Liver (tissue), 9 donors: Measurements from ENCODE around the gene DISP3. TPM values are rescaled to one million over a fixed set of nuclear protein-coding genes. Genes with fewer than 3 reads are reported as not detected.

ENCODE experiments used
- DNase-seq: peaks from one replicate; pipeline ENCODE4 v3.0.0-alpha.2; 2017; ENCODE audit warnings: low spot score
- H3K27ac ChIP-seq, 2 donors: one replicate each; pipeline ENCODE4 v1.7.0; 2013; ENCODE audit warnings: inconsistent platforms in 2 of 2, low read length in 2 of 2, control low read depth in 1 of 2, low read depth in 1 of 2, mild to moderate bottlenecking in 1 of 2
- H3K27me3 ChIP-seq, 4 donors: one replicate each; pipeline versions ENCODE4 v1.6.1 to v1.7.0; 2013; ENCODE audit warnings: low read length in 3 of 4, inconsistent platforms in 1 of 4, mild to moderate bottlenecking in 1 of 4, moderate library complexity in 1 of 4; ENCODE audit not compliant: control insufficient read depth in 4 of 4, insufficient read depth in 4 of 4
- H3K36me3 ChIP-seq, 4 donors: one replicate each; pipeline versions ENCODE4 v1.6.1 to v1.7.0; 2013; ENCODE audit warnings: low read length in 3 of 4, mild to moderate bottlenecking in 3 of 4, low read depth in 1 of 4, moderate library complexity in 1 of 4; ENCODE audit not compliant: control insufficient read depth in 4 of 4, insufficient read depth in 3 of 4
- H3K4me1 ChIP-seq, 4 donors: one replicate each; pipeline versions ENCODE4 v1.6.1 to v1.7.0; 2013; ENCODE audit warnings: low read length in 3 of 4, mild to moderate bottlenecking in 3 of 4, moderate library complexity in 1 of 4; ENCODE audit not compliant: control insufficient read depth in 4 of 4, insufficient read depth in 4 of 4
- H3K4me3 ChIP-seq, 3 donors: one replicate each; pipeline versions ENCODE4 v1.6.1 to v1.7.0; 2013; ENCODE audit warnings: low read length in 3 of 3, control low read depth in 1 of 3, low read depth in 1 of 3, mild to moderate bottlenecking in 1 of 3
- H3K9ac ChIP-seq, 2 donors: one replicate each; pipeline ENCODE4 v1.7.0; 2013; ENCODE audit warnings: low read length in 2 of 2, mild to moderate bottlenecking in 2 of 2, moderate library complexity in 2 of 2, control low read depth in 1 of 2, low read depth in 1 of 2
- H3K9me3 ChIP-seq, 4 donors: one replicate each; pipeline versions ENCODE4 v1.6.1 to v1.7.0; 2013; ENCODE audit warnings: low read length in 3 of 4; ENCODE audit not compliant: control insufficient read depth in 4 of 4
- ATF3 ChIP-seq: IDR thresholded peaks from 2 replicates; pipeline ENCODE4 v1.6.1; 2016; ENCODE audit warnings: antibody characterized with exemption
- CTCF ChIP-seq: fragments of 150-350 bp; IDR thresholded peaks from 2 replicates; pipeline ENCODE4 v1.5.1; 2017; ENCODE audit warnings: improper control_type of control experiment, low read depth, low read length; ENCODE audit not compliant: missing input control
- EGR1 ChIP-seq, 2 donors: IDR thresholded peaks; 2 replicates each; pipeline ENCODE4 v1.6.1; 2016 to 2018; ENCODE audit warnings: antibody characterized with exemption in 2 of 2, low read depth in 2 of 2
- FOXA1 ChIP-seq: IDR thresholded peaks from 2 replicates; pipeline ENCODE4 v1.6.1; 2016; ENCODE audit warnings: antibody characterized with exemption
- HNF4A ChIP-seq, 2 donors: conservative IDR thresholded peaks; 2 replicates each; pipeline ENCODE4 v1.6.1; 2016; ENCODE audit warnings: antibody characterized with exemption in 2 of 2, mild to moderate bottlenecking in 2 of 2
- HNF4G ChIP-seq: IDR thresholded peaks from 2 replicates; pipeline ENCODE4 v1.6.1; 2016; ENCODE audit warnings: antibody characterized with exemption
- JUND ChIP-seq, 2 donors: IDR thresholded peaks; 2 replicates each; pipeline ENCODE4 v1.6.1; 2016; ENCODE audit warnings: antibody characterized with exemption in 2 of 2
- MAX ChIP-seq: IDR thresholded peaks from 2 replicates; pipeline ENCODE4 v1.6.1; 2016; ENCODE audit warnings: antibody characterized with exemption
- RAD21 ChIP-seq, 2 donors: IDR thresholded peaks; 2 replicates each; pipeline ENCODE4 v1.6.1; 2016; ENCODE audit warnings: antibody characterized with exemption in 2 of 2, mild to moderate bottlenecking in 2 of 2
- REST ChIP-seq: IDR thresholded peaks from 2 replicates; pipeline ENCODE4 v1.6.1; 2016; ENCODE audit warnings: antibody characterized with exemption, mild to moderate bottlenecking
- RXRA ChIP-seq, 2 donors: IDR thresholded peaks; 2 replicates each; pipeline ENCODE4 v1.6.1; 2017 to 2018; ENCODE audit warnings: antibody characterized with exemption in 2 of 2, mild to moderate bottlenecking in 1 of 2
- SP1 ChIP-seq: IDR thresholded peaks from 2 replicates; pipeline ENCODE4 v1.6.1; 2018; ENCODE audit warnings: antibody characterized with exemption, mild to moderate bottlenecking
- TAF1 ChIP-seq: conservative IDR thresholded peaks from 2 replicates; pipeline ENCODE4 v1.6.1; 2016; ENCODE audit warnings: antibody characterized with exemption, mild to moderate bottlenecking
- YY1 ChIP-seq: IDR thresholded peaks from 2 replicates; pipeline ENCODE4 v1.6.1; 2016; ENCODE audit warnings: antibody characterized with exemption, mild to moderate bottlenecking
- ZBTB33 ChIP-seq: IDR thresholded peaks from 2 replicates; pipeline ENCODE4 v1.6.1; 2016; ENCODE audit warnings: antibody characterized with exemption
- WGBS: extraction: QIAGEN DNeasy Blood & Tissue Kit; methylation state at CpG from one replicate; pipeline ENCODE4 v1.1.7; 2013; 5-methylcytosine and 5-hydroxymethylcytosine counted together
- polyA plus RNA-seq, 2 donors: library from polyadenylated mRNA; stranded (reverse) in 1 of 2; unstranded in 1 of 2; fragments of 200-250 nt in 1 of 2; fragments of >200 nt in 1 of 2; fragmentation: Nextera tagmentation in 1 of 2; extraction: Ambion mirVana in 1 of 2; gene quantifications; one replicate each; pipeline versions ENCODE4 v1.2.1 to v1.2.3, GENCODE V29; 2013 to 2015
- total RNA-seq, 2 donors: library from RNA; depleted of rRNA; stranded (reverse); fragments of >200 nt; gene quantifications; one replicate each; pipeline ENCODE4 v1.2.3, GENCODE V29; 2014
- donor health status: healthy.
- donor health status: healthy.
- donor health status: healthy.
- donor health status: healthy.
- donor health status: healthy.

The DISP3 gene
- total and polyA plus RNA-seq, 4 donors, result 0.02 to 0.08 TPM; not detected in 2

DNA sequence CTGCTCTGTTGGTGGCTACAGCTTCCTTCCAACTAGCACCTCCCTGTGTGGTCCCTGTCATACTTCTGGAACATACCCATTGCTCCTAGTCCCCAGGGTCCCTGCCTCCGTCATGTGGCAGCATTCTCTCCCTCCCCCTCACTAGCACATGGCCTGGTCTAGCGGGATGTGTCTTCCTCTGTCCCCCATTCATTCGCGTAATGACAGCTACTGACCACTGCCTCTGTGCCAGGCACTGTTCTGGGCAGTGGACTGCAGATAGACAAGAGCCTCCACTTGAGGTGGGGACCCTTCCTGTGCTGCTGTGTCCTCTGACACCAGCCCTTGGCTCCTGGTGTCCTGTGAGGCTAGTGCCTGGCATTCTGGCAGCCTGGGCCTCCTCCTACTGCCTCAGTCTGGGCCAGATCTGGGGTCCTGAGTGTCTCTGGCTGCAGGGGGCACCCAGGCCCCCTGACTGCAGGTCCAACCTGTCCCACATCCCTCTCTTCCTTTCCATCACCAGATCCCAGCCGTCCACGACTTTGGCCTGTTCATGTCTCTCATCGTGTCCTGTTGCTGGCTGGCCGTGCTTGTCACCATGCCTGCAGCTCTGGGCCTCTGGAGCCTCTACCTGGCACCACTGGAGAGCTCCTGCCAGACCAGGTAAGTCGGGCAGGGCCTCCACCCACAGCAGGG, 38.1 kb downstream of the DISP3 start (continued):
- TF ChIP-seq SP1 (no peak), ATF3 (no peak), MAX (no peak), CTCF (no peak), YY1 (no peak), HNF4G (no peak)

- no peak overlapping the region for H3K9ac ChIP-seq
- H3K36me3 ChIP-seq, result no peaks in the 10 kb centered on the region
- TF ChIP-seq CTCF (no peak), ATF3 (no peak), HNF4G (no peak), TAF1 (no peak), JUND (IDR thresholded peaks at IDR 0.05) (no peak), FOXA1 (no peak), SP1 (no peak)
- no peaks in the 10 kb centered on the region for H3K9me3 ChIP-seq
- H3K27ac ChIP-seq, result no peak overlapping the region
- no peak overlapping the region for H3K4me3 ChIP-seq
- no peak for DNase-seq
- 79% methylated on average over 16 of the region's 16 CpGs for WGBS
- H3K4me1 ChIP-seq, result no peaks in the 10 kb centered on the region
- H3K27me3 ChIP-seq, result no peaks in the 10 kb centered on the region
These were observed 39.2 kb downstream of the DISP3 start for GRCh38 chr1:11518016-11518701.

DNA sequence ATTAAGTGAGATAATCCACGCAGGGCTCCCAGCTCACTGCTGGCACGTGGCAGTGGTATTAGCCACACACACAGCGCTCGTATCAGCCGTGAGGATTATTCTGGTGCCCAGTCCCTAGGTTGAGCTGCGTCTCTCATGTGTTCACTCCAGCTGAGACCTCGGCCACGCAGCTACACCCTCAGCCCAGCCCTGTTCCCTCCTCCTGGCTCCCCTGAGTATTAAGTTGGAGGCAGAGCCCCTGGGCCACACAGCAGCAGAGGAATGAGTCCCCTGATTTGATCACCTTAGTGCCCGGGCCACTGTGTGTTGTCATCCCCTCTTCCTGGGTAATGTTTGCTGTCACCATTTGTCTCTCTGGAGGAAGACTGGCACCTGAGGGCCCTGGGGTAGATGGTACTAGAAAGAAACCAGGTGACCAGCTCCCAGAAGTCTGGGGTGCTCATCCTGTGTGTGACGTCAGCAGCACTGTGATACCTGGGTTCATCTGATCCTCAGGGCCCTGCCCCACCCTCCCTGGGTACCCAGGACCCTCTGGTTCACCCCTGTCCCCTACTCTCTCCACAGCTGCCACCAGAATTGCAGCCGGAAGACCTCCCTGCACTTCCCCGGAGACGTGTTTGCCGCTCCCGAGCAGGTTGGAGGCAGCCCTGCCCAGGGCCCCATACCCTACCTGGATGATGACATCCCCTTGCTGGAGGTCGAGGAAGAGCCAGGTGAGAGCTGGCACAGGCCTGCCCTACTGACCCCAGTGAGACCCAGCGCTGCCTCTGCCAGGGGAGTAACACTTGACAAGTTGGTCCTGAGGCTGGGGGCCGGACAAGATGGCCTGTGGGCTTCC, 40.1 kb downstream of the DISP3 start:
- no peaks in the 10 kb centered on the region for H3K4me1 ChIP-seq
- H3K36me3 ChIP-seq, result no peaks in the 10 kb centered on the region
- DNase-seq, result no peak
- no peak overlapping the region for H3K4me3 ChIP-seq
- H3K9me3 ChIP-seq, result no peaks in the 10 kb centered on the region
- 75% methylated on average over 18 of the region's 18 CpGs for WGBS
- no peak overlapping the region for H3K27ac ChIP-seq
- no peaks in the 10 kb centered on the region for H3K27me3 ChIP-seq
- H3K9ac ChIP-seq, result no peak overlapping the region
- no peak for TF ChIP-seq ATF3
- TF ChIP-seq FOXA1, result no peak
- no peak for TF ChIP-seq REST
- no peak for TF ChIP-seq ZBTB33
- TF ChIP-seq HNF4A (conservative IDR thresholded peaks at IDR 0.05), result no peak
- no peak for TF ChIP-seq RXRA (IDR thresholded peaks at IDR 0.05)
- TF ChIP-seq EGR1 (IDR thresholded peaks at IDR 0.05; ENCODE audit: low read depth in 2 of 2), result no peak
- no peak for TF ChIP-seq RAD21 (IDR thresholded peaks at IDR 0.05)
- no peak for TF ChIP-seq JUND (IDR thresholded peaks at IDR 0.05)
- no peak for TF ChIP-seq YY1
- TF ChIP-seq HNF4G, result no peak
